Activated CD8-positive, alpha-beta T cell treated with anti-CD3 and anti-CD28 coated beads for 36 hours (primary cell): ENCODE results near the gene YAE1. TPM values are rescaled to one million over a fixed set of nuclear protein-coding genes. Genes with fewer than 3 reads are reported as not detected.

Source experiments
- ATAC-seq: fragments of 200-7000 bp; cut with Tn5 transposase; one replicate; pipeline ENCODE4 v1.10.0; 2021; ENCODE audit warnings: mild to moderate bottlenecking, moderate library complexity
- CTCF ChIA-PET: fragments of 350-600 bp; sonication (Branson Sonifier 250); formaldehyde crosslinking; loops from one replicate; lab custom pipeline; 2021; ENCODE audit warnings: antibody characterized with exemption; lab: Charles Lee
- POLR2A ChIA-PET: fragments of 350-600 bp; sonication (Branson Sonifier 250); formaldehyde crosslinking; loops from one replicate; lab custom pipeline; 2021; ENCODE audit warnings: antibody characterized with exemption; lab: Charles Lee
- DNase-seq: peaks from one replicate; pipeline ENCODE4 v3.0.0-alpha.2; 2020
- H3K27ac Mint-ChIP-seq: one replicate; pipeline ENCODE4 v1.8.0; 2021; ENCODE audit warnings: mild to moderate bottlenecking, mixed read lengths
- H3K27me3 Mint-ChIP-seq: one replicate; pipeline ENCODE4 v1.8.0; 2021; ENCODE audit warnings: mixed read lengths
- H3K36me3 Mint-ChIP-seq: one replicate; pipeline ENCODE4 v1.8.0; 2021; ENCODE audit warnings: low read depth, mixed read lengths
- H3K4me1 Mint-ChIP-seq: one replicate; pipeline ENCODE4 v1.8.0; 2021; ENCODE audit warnings: low read depth, mixed read lengths
- H3K4me3 Mint-ChIP-seq: one replicate; pipeline ENCODE4 v1.8.0; 2021; ENCODE audit warnings: mild to moderate bottlenecking, moderate library complexity, mixed read lengths
- H3K9me3 Mint-ChIP-seq: one replicate; pipeline ENCODE4 v1.8.0; 2021; ENCODE audit warnings: mixed read lengths
- intact Hi-C: fragments of 100-400 bp; cut with micrococcal nuclease; formaldehyde crosslinking; loops from one replicate; pipeline ENCODE4 v1.10.0; 2022
- total RNA-seq, 2 experiments: library from RNA; stranded (reverse); gene quantifications; one replicate each; pipeline ENCODE4 v1.2.3, GENCODE V29; 2021
- TF ChIP-seq, protein P1 (sequence below): fragments of 200-600 bp; IDR thresholded peaks from one replicate; pipeline ENCODE4 v1.8.0; 2022; ENCODE audit warnings: antibody characterized with exemption, mild to moderate bottlenecking

The YAE1 gene
- total RNA-seq, 2 experiments from 2014 or later: 9.6 to 10.9 TPM

DNA sequence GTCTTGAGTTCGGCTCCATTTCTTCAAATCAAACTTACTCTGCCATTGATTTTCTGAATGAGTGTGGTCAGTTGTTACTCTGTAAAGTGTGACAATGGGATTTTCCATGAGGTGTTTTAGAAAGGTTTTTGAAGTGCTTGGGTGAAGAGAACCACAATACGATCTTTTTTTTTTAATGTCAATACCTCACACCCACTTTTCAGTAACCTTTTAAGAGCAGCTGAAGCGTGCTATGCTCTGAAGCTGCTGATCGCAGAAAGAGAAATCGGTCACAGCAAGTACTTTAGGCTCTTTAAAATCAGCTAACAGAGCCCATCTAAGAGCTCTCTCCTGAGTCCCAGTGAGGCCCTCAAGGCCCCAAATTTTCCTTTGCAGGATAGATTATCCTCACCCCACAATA, 34.4 kb upstream of the YAE1 start:
- Mint-ChIP-seq H3K27ac (no peak overlapping the region), H3K4me1 (no peaks in the 10 kb centered on the region), H3K36me3 (no peaks in the 10 kb centered on the region), H3K9me3 (no peaks in the 10 kb centered on the region), H3K27me3 (peaks cover 2% of the 10 kb centered on the region), H3K4me3 (no peak overlapping the region)
- intact Hi-C loops: no loop called here
- ATAC-seq: no peak
- ChIA-PET POLR2A (no interaction called here), CTCF (no interaction called here)
- no peak for DNase-seq
- TF ChIP-seq, protein P1, sequence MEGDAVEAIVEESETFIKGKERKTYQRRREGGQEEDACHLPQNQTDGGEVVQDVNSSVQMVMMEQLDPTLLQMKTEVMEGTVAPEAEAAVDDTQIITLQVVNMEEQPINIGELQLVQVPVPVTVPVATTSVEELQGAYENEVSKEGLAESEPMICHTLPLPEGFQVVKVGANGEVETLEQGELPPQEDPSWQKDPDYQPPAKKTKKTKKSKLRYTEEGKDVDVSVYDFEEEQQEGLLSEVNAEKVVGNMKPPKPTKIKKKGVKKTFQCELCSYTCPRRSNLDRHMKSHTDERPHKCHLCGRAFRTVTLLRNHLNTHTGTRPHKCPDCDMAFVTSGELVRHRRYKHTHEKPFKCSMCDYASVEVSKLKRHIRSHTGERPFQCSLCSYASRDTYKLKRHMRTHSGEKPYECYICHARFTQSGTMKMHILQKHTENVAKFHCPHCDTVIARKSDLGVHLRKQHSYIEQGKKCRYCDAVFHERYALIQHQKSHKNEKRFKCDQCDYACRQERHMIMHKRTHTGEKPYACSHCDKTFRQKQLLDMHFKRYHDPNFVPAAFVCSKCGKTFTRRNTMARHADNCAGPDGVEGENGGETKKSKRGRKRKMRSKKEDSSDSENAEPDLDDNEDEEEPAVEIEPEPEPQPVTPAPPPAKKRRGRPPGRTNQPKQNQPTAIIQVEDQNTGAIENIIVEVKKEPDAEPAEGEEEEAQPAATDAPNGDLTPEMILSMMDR: no peak

DNA sequence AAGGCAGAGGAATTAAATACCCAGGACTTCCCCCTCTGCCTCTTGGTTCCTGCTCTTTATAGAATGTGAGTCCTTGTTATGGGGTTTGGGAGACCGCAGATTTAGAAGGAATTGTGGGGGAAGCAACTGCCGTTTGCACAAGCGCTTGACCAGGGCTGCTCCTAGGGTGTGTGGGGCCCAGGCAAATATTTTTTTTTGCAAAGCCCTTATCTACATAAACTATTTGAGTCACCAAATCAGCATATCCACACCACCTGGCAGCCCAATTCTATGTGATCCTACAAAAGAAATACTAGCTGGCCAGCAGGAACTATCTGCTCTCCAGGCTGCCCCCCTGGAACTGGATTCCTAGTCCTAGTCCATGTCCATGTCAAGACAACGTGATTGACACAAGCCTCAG, 33.4 kb upstream of the YAE1 start:
- Mint-ChIP-seq H3K27ac (no peak overlapping the region), H3K4me1 (no peaks in the 10 kb centered on the region), H3K27me3 (peaks cover 2% of the 10 kb centered on the region), H3K36me3 (no peaks in the 10 kb centered on the region), H3K4me3 (no peak overlapping the region), H3K9me3 (no peaks in the 10 kb centered on the region)
- TF ChIP-seq, protein P1: no peak
- DNase-seq (no peak), ATAC-seq (no peak)
- ChIA-PET POLR2A (no interaction called here), CTCF (no interaction called here)
- intact Hi-C loops: no loop called here

DNA sequence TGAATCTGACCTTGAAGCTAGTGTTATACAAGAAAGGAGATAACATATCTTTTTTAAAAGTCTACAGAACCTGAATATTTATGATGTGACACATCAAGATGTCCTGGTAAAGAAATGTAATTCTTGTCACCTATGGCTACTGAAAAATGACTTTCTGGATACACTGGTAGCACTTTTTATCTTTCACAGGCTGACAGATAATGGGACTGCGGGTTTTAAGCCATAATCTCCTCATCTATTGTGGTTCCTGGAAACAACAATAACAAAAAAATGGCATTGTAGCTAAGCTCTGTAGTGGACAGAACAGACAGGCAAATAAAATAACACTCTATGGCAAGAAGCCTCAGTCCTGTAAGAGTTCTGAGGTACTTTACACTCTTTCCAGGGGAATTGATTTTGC, 31.6 kb upstream of the YAE1 start:
- H3K27ac Mint-ChIP-seq: no peak overlapping the region
- intact Hi-C loops: no loop called here
- ATAC-seq (no peak), DNase-seq (no peak)
- H3K36me3 Mint-ChIP-seq: no peaks in the 10 kb centered on the region
- no peaks in the 10 kb centered on the region for H3K9me3 Mint-ChIP-seq
- no peak overlapping the region for H3K4me3 Mint-ChIP-seq
- TF ChIP-seq, protein P1: no peak
- POLR2A ChIA-PET: no interaction called here
- CTCF ChIA-PET: interaction anchor here (1.0 to 1.5 kb wide), 4 partner anchors 11 to 211 kb away, joined by 3 to 4 read pairs (median 3); no protein-coding TSS in a partner anchor
- H3K4me1 Mint-ChIP-seq: no peaks in the 10 kb centered on the region
- H3K27me3 Mint-ChIP-seq: no peaks in the 10 kb centered on the region

DNA sequence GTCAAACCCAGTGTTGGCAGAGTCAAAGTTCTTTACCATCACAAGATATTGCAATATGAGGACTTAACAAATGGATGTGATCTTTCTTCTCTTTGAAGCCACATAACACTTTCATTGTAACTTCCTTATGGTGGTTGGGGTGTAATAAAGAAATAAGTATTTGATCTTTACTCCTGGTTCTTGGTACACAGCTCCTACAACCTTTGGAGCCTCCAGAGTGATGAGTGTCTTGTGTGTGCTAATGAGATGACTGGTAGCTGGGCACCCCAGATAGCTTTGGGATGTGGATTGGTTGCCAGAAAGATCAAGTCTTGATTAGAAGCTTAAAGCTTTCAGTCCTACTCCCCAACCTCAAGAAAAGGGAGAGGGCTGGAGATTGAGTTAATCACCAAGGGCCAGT, 31.1 kb upstream of the YAE1 start:
- no peak for DNase-seq

DNA sequence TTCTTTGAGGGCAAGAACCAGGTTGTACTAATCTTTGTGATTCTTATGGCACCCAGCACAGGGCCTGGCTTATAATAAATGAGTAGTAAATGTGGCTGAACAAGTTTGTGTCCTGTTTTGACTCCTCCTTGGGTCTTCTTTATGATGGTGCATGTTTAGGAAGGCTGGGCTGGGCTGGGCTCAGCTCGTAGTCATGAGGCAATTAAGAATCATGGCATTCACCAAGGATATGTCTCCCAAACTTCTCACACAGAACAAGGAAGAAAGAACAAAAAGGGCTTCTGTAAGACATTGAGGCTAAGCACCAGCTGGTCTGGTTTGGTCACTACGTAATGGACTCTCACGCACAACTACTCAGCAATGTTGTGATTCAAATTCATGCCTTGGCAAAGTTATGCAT, 30.5 kb upstream of the YAE1 start:
- H3K27me3 Mint-ChIP-seq: no peaks in the 10 kb centered on the region

More for the DNA sequence above, 31.1 kb upstream of the YAE1 start:
- POLR2A ChIA-PET: no interaction called here
- H3K4me3 Mint-ChIP-seq: no peak overlapping the region
- no peak for ATAC-seq
- H3K27me3 Mint-ChIP-seq: no peaks in the 10 kb centered on the region
- H3K9me3 Mint-ChIP-seq: no peaks in the 10 kb centered on the region
- TF ChIP-seq, protein P1: no peak
- CTCF ChIA-PET: interaction anchor here (1.0 to 1.2 kb wide), 3 partner anchors 10 to 211 kb away, joined by 3 read pairs; no protein-coding TSS in a partner anchor
- intact Hi-C loops: no loop called here
- H3K27ac Mint-ChIP-seq: no peak overlapping the region
- no peaks in the 10 kb centered on the region for H3K4me1 Mint-ChIP-seq
- H3K36me3 Mint-ChIP-seq: no peaks in the 10 kb centered on the region

More for the DNA sequence above, 30.5 kb upstream of the YAE1 start:
- CTCF ChIA-PET: interaction anchor here (1.1 to 1.4 kb wide), 3 partner anchors 10 to 210 kb away, joined by 3 read pairs; no protein-coding TSS in a partner anchor
- DNase-seq (no peak), ATAC-seq (no peak)
- no peaks in the 10 kb centered on the region for H3K4me1 Mint-ChIP-seq
- POLR2A ChIA-PET: no interaction called here
- H3K36me3 Mint-ChIP-seq: no peaks in the 10 kb centered on the region
- H3K9me3 Mint-ChIP-seq: no peaks in the 10 kb centered on the region
- no peak overlapping the region for H3K4me3 Mint-ChIP-seq
- H3K27ac Mint-ChIP-seq: no peak overlapping the region
- TF ChIP-seq, protein P1: no peak
- intact Hi-C loops: no loop called here
